Natural killer cell treated with Interleukin-12 subunit alpha and Interleukin-12 subunit beta and Interleukin-15 and Interleukin-18, amount 100 ng/mL, for 72 hours (primary cell): ENCODE data around the gene SP7. TPM values are rescaled to one million over a fixed set of nuclear protein-coding genes. Genes with fewer than 3 reads are reported as not detected.
A peak's percentile ranks its signal among the peaks of the same experiment; 100 is the strongest.
"Not testable (repeated sequence)": the region's sequence is repeated elsewhere in the genome, so short reads cannot be mapped to it uniquely, and the experiment has no call there.

Source experiments
- ATAC-seq, 2 donors: fragments of 150-1000 bp; cut with Tn5 transposase in 1 of 2; sonication (Bioruptor Pico), chemical (Tn5 transposase) in 1 of 2; 2 replicates each; pipeline ENCODE4 v1.10.0; 2021
- DNase-seq: peaks from one replicate; pipeline ENCODE4 v3.0.0; 2022; ENCODE audit warnings: low spot score
- H3K27ac Mint-ChIP-seq, 2 donors: 1 replicate in 1 of 2; 2 replicates in 1 of 2; pipeline ENCODE4 v1.8.0; 2022; ENCODE audit warnings: mixed read lengths in 2 of 2, mild to moderate bottlenecking in 1 of 2, moderate library complexity in 1 of 2
- H3K27me3 Mint-ChIP-seq, 2 donors: 1 replicate in 1 of 2; 2 replicates in 1 of 2; pipeline ENCODE4 v1.8.0; 2022; ENCODE audit warnings: mixed read lengths in 2 of 2
- H3K36me3 Mint-ChIP-seq: one replicate; pipeline ENCODE4 v1.8.0; 2022; ENCODE audit warnings: mixed read lengths
- H3K4me1 Mint-ChIP-seq, 2 donors: 1 replicate in 1 of 2; 2 replicates in 1 of 2; pipeline ENCODE4 v1.8.0; 2022; ENCODE audit warnings: low read depth in 2 of 2, mixed read lengths in 2 of 2, mild to moderate bottlenecking in 1 of 2
- H3K4me3 Mint-ChIP-seq: one replicate; pipeline ENCODE4 v1.8.0; 2022; ENCODE audit warnings: mixed read lengths
- H3K9me3 Mint-ChIP-seq: 2 replicates; pipeline ENCODE4 v1.8.0; 2022; ENCODE audit warnings: mixed read lengths
- total RNA-seq, 2 donors: library from RNA; stranded (reverse); gene quantifications; one replicate each; pipeline ENCODE4 v1.2.3, GENCODE V29; 2022

Gene SP7
- total RNA-seq, 2 donors from 2014 or later = not detected

DNA sequence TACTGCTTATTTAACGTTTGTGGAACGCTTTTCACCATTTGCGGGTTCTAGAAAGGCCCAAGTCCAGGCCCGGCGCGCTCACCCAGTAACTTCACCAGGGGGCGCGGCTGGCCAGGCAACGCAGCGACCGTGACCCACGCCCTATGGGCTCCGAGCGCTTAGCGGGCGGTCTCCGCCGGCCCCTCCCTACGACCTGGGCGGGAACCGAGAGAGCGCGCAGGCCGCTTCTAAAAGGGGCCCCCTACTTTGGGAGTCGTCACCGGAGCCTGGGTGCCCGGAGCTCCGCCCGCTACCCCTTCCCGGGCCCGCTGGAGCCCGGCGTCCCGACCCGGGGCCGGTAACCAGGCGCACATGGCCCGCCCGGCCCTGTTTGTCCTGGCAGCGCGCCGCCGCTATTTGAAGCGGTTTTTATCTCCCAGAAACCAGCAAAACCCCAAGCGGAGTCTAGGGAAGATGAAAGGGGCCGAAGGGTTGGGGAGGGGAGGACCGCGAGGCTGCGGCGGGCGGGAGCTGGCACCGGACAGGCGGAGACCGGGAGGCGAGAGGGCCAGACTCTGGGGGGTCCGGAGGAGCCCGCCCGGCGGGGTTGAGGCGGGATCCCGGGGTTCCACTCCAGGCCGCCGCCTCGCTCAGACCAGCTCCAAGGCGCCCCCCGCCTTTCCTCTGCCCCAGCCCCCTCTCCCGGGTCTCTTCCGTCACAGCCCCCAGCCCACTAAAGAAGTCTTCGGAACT lies 11.2 kb downstream of the SP7 start:
- DNase-seq (peak; percentile 93), ATAC-seq (peak; percentile 85 to 86)
- peaks cover 6 to 8% of the 10 kb centered on the region in 2 donors for H3K27me3 Mint-ChIP-seq
- peak overlapping the region; percentile 96 for H3K4me3 Mint-ChIP-seq
- peaks cover 36 to 37% of the 10 kb centered on the region in 2 donors for H3K4me1 Mint-ChIP-seq
- H3K27ac Mint-ChIP-seq = peak overlapping the region; percentile 91 to 97
- H3K36me3 Mint-ChIP-seq = no peaks in the 10 kb centered on the region
- no peaks in the 10 kb centered on the region for H3K9me3 Mint-ChIP-seq

DNA sequence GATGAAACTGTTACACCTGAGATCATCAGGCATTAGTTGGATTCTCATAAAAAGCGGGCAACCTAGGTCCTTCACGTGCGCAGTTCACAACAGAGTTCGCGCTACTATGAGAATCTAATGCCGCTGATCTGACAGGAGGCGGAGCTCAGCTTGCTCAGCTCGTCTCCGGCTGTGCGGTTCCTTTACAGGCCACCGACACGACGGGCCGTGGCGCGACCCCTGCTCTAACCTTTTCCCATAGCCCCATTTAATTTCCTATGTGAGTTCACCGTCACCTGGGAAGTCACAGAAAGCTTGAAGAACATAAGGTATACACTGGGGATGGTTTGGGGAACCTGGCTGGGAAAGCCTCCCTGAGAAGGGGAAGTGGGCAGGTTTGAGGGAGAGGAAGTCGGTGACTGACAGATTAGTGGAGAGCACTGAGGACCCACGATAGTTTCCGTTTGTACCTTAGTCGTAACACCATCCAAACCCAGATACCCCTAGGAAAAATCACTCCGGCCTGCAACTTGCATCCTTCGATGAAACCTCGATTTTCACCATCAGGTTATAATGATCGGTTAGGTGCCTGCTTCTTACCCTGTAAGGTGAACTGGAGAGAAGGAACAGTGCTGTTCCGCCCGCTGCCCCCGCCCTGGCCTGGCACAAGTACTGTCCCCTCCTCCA lies 11.9 kb downstream of the SP7 start:
- Mint-ChIP-seq H3K4me3 (peak overlapping the region; percentile 96), H3K36me3 (no peaks in the 10 kb centered on the region), H3K27ac (peak overlapping the region; percentile 91 to 97), H3K4me1 (peaks cover 36 to 38% of the 10 kb centered on the region in 2 donors), H3K27me3 (peaks cover 3 to 5% of the 10 kb centered on the region in 2 donors), H3K9me3 (no peaks in the 10 kb centered on the region)
- DNase-seq (peak; percentile 65), ATAC-seq (peak; percentile 8 to 46)

DNA sequence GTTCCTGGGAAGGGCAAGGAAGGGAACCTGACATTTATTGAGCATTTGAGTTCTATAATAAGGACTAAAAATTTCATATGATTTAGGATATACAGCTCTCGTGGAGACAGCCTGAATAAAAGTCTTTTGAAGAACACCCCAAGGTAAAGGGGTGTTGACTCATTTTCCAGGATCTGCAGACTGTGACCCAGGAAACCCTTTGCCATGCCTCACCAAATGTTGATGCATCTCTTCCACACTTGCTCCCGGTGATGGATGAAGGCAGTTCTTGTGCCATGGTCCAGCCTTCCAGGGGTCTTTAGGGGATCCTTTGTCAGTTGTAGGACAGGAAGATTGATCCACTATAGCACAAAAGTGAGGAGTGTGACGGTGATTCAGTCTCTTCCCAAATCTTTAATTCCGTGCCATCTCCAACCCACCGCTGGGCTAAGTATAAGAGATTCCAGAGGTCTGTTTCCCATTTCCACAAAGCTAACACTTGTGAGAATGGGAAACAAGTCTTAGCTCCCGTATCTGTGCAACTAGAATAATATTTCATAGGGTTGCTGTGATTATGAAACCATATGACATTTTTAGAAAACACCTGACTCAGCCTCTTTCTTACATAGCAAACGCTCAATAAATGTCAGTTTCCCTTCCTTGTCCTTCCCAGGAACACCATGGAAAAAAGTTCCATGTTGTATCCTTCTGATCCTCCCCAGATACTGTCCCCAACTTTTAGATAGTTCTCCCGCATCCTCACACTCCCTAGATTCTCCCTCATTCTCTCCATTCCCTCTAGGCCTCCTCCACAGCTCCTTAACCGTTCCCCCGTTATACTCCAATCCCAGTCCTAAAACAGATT lies 15.6 kb downstream of the SP7 start:
- Mint-ChIP-seq H3K36me3 (peaks cover 6% of the 10 kb centered on the region), H3K27ac (peak overlapping the region; percentile 91 to 97), H3K4me1 (peaks cover 35 to 38% of the 10 kb centered on the region in 2 donors), H3K9me3 (no peaks in the 10 kb centered on the region), H3K4me3 (peak overlapping the region; percentile 98), H3K27me3 (no peaks in the 10 kb centered on the region)
- ATAC-seq (no peak), DNase-seq (no peak)

DNA sequence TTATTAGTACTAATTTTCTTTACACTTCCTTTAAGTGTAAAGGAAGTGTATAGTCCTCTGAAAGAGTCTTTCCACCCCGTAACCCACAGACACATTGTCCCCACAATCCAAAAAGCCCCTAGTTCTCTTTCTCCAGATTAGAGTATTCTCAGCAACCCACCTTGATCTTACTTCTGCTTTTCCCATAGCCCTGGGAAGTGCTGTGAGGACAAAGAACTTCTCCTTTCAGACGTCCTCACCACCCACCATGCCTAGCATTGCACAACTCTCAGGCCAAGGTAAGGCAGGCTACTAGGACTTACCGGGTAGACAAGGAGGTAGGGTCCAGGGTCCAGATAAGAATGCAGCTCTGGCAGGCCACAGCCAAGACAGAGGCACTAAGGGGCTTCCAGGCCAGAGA lies 22.2 kb downstream of the SP7 start:
- peaks cover 0 to 7% of the 10 kb centered on the region in 2 donors for H3K4me1 Mint-ChIP-seq
- H3K9me3 Mint-ChIP-seq = no peaks in the 10 kb centered on the region
- H3K36me3 Mint-ChIP-seq = peaks cover 6% of the 10 kb centered on the region
- no peak for ATAC-seq
- no peak for DNase-seq
- no peak overlapping the region for H3K27ac Mint-ChIP-seq
- H3K4me3 Mint-ChIP-seq = no peak overlapping the region
- H3K27me3 Mint-ChIP-seq = no peaks in the 10 kb centered on the region

DNA sequence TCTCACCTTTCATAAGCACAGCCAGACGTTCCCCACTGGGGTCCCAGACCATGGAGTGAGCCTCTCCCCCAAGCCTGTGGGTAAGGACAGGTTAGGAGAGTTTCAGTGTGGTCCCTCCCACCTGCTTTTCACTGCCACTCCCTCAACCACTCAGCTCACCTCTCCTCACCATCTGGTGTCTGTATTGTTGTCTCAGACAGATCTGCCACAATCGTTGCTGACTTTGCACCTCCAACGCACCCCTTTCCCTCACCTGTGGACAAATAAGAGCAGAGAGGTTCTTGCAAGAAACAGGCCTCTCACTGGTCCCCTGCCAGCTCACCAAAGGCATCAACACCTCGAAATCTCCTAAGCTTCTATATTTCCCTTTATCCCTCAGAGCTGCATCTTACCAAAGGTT lies 27.9 kb downstream of the SP7 start:
- H3K4me3 Mint-ChIP-seq = no peak overlapping the region
- H3K36me3 Mint-ChIP-seq = peaks cover 7% of the 10 kb centered on the region
- no peak overlapping the region for H3K27ac Mint-ChIP-seq
- no peaks in the 10 kb centered on the region for H3K9me3 Mint-ChIP-seq
- no peak for ATAC-seq
- no peak for DNase-seq
- no peaks in the 10 kb centered on the region for H3K27me3 Mint-ChIP-seq
- no peaks in the 10 kb centered on the region for H3K4me1 Mint-ChIP-seq

DNA sequence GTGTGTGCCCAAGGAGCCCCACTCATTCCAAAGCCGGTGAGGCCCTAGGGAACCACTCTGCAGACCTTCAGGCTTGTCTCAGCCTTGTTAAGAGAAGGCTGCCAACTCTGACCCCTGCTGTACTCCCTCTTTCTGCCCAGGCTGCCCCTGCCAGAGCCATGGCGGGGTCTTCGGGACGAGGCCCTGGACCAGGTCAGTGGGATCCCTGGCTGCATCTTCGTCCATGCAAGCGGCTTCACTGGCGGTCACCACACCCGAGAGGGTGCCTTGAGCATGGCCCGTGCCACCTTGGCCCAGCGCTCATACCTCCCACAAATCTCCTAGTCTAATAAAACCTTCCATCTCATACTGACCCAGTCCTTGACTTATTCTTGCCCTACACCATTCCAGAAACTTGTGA lies 29.3 kb downstream of the SP7 start:
- Mint-ChIP-seq H3K4me1 (peaks cover 6 to 13% of the 10 kb centered on the region in 2 donors), H3K27ac (no peak overlapping the region), H3K4me3 (no peak overlapping the region), H3K27me3 (no peaks in the 10 kb centered on the region), H3K9me3 (no peaks in the 10 kb centered on the region), H3K36me3 (peaks cover 16% of the 10 kb centered on the region)
- DNase-seq (no peak), ATAC-seq (no peak)

DNA sequence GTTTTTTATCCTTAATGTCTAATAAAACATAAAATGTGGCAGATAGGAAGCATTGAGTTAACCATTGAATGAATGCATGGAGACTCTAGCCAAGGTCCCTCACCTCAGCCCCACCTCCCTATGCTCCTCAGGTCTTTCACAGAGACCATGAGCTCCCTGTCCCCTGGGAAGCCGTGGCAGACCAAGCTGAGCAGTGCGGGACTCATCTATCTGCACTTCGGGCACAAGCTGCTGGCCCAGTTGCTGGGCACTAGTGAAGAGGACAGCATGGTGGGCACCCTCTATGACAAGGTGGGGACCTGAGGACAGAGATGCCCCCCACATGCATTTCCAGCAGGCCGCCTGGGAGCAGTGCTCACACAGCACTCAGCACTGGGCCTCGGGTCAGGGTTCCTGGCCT lies 33.3 kb downstream of the SP7 start:
- peak overlapping the region; percentile 98 for H3K4me3 Mint-ChIP-seq
- ATAC-seq = no peak
- no peaks in the 10 kb centered on the region for H3K9me3 Mint-ChIP-seq
- peak overlapping the region; percentile 69 to 87 for H3K27ac Mint-ChIP-seq
- no peak for DNase-seq
- peaks cover 33 to 47% of the 10 kb centered on the region in 2 donors for H3K4me1 Mint-ChIP-seq
- H3K36me3 Mint-ChIP-seq = peaks cover 35% of the 10 kb centered on the region
- no peaks in the 10 kb centered on the region for H3K27me3 Mint-ChIP-seq

DNA sequence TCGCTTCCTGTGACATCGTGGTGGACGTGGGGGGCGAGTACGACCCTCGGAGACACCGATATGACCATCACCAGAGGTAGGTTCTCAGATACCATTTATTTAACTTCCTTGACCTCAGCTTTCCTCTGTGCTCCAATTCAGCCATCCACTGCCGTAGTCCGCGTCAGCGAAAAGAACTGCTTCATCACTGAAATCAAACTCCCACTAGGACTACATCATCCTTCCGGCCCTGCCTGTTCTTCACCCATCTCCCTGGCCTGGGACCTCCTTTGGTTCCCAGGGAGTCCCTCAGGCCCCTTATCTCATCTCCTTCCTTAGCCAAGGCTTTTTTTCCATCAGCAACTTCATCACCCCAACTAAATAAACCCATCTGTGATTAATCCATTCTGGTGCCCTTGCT lies 36.0 kb downstream of the SP7 start:
- ATAC-seq (no peak), DNase-seq (no peak)
- Mint-ChIP-seq H3K9me3 (no peaks in the 10 kb centered on the region), H3K4me3 (peak overlapping the region; percentile 98), H3K27ac (peak overlapping the region; percentile 86 to 87), H3K36me3 (peaks cover 33% of the 10 kb centered on the region), H3K27me3 (no peaks in the 10 kb centered on the region), H3K4me1 (peaks cover 56 to 66% of the 10 kb centered on the region in 2 donors)

DNA sequence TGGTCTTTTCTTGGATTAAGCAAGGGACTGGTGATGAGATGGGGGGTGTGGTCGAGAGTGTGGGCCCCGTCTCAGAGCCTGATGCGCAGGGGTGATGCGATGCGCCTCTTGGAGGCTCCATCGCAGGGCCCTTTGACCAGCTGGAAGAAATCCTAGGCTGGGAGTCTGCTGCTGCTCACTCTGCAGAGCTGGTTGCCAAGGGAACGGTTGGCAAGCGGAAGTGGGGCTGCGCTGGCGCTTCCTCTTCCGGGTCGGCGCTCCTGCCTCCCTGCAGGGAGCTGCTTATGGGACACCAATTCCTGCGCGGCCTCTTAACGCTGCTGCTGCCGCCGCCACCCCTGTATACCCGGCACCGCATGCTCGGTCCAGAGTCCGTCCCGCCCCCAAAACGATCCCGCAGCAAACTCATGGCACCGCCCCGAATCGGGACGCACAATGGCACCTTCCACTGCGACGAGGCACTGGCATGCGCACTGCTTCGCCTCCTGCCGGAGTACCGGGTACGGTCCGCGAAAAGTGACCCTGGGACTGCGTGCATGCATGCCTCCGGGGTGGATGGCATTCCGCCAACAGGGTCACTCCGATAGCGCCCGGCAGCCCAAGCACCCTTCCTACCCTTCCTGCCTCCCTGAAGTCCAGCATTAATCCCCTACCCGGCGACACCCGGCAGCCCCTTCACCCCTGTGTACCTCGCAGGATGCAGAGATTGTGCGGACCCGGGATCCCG lies 36.5 kb downstream of the SP7 start, which contains the start of gene MYG1:
MYG1 (plus strand) TSS at position 242 of the 727 bp plus-strand sequence; CDS start at position 285, 43 bp downstream.
- DNase-seq (peak; percentile 90), ATAC-seq (peak; percentile 87 to 88)
- H3K36me3 Mint-ChIP-seq = peaks cover 33% of the 10 kb centered on the region
- H3K9me3 Mint-ChIP-seq = no peaks in the 10 kb centered on the region
- no peaks in the 10 kb centered on the region for H3K27me3 Mint-ChIP-seq
- H3K4me3 Mint-ChIP-seq = peak within 1 kb of the TSS; percentile 98
- peaks cover 61 to 71% of the 10 kb centered on the region in 2 donors for H3K4me1 Mint-ChIP-seq
- H3K27ac Mint-ChIP-seq = peak within 1 kb of the TSS; percentile 86 to 87

DNA sequence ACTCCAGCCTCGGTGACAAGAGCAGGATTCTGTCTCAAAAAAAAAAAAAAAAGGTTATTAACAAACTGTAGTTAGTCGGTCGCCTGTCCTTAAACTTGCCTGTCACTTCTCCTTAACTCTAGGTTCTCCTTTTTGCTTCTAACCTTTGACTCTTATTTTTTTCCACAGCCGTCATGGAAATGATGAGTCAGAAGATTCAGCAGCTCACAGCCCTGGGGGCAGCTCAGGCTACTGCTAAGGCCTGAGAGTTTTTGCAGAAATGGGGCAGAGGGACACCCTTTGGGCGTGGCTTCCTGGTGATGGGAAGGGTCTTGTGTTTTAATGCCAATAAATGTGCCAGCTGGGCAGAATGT lies 37.1 kb downstream of the SP7 start:
- ATAC-seq (no peak), DNase-seq (no peak)
- H3K36me3 Mint-ChIP-seq = peaks cover 33% of the 10 kb centered on the region
- no peaks in the 10 kb centered on the region for H3K27me3 Mint-ChIP-seq
- H3K4me1 Mint-ChIP-seq = peaks cover 61 to 71% of the 10 kb centered on the region in 2 donors
- peak overlapping the region; percentile 86 to 87 for H3K27ac Mint-ChIP-seq
- peak overlapping the region; percentile 98 for H3K4me3 Mint-ChIP-seq
- H3K9me3 Mint-ChIP-seq = no peaks in the 10 kb centered on the region

DNA sequence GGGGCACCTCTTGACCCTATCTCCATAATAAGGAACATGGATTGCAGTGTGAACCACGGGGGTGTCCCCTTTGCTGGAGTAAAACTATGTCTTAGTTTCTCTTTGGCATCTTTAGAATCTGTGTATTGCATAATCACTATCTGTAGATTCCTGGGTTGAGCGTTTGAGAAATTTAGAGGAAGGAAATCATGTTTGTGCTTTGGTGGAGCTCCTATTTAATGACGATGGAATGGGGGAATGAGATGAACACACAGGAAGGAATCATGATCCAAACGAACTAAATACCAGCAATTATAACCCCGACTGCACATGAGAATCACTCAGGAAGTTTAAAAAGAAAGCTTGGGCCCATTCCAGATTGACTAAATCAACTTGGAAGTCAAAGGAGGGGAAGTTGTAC lies 38.0 kb downstream of the SP7 start:
- no peak for ATAC-seq
- H3K4me3 Mint-ChIP-seq = peak overlapping the region; percentile 47

DNA sequence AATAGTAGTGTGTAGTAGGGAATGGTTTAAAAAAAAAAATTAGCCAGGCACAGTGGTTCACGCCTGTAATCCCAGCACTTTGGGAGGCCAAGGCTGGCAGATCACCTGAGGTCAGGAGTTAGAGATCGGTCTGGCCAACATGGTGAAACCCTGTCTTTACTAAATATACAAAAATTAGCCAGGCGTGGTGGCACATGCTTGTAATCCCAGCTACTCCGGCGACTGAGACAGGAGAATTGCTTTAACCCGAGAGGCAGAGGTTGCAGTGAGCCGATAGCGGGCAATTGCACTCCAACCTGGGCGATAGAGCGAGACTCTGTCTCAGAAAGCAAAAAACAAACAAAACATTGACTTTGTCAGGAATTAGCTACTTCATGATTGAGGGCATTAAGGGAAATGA lies 39.0 kb downstream of the SP7 start:
- H3K9me3 Mint-ChIP-seq, DNase-seq, H3K27me3 Mint-ChIP-seq, ATAC-seq: not testable (repeated sequence)
- H3K4me1 Mint-ChIP-seq = peaks cover 57 to 61% of the 10 kb centered on the region in 2 donors
- H3K4me3 Mint-ChIP-seq = peak overlapping the region; percentile 97
- H3K27ac Mint-ChIP-seq = peak overlapping the region; percentile 64 to 97
- H3K36me3 Mint-ChIP-seq = peaks cover 24% of the 10 kb centered on the region

More for the DNA sequence above, 38.0 kb downstream of the SP7 start:
- H3K27ac Mint-ChIP-seq = peak overlapping the region; percentile 64 to 77
- DNase-seq = no peak
- H3K9me3 Mint-ChIP-seq = no peaks in the 10 kb centered on the region
- peaks cover 33% of the 10 kb centered on the region for H3K36me3 Mint-ChIP-seq
- peaks cover 63 to 71% of the 10 kb centered on the region in 2 donors for H3K4me1 Mint-ChIP-seq
- H3K27me3 Mint-ChIP-seq = no peaks in the 10 kb centered on the region

DNA sequence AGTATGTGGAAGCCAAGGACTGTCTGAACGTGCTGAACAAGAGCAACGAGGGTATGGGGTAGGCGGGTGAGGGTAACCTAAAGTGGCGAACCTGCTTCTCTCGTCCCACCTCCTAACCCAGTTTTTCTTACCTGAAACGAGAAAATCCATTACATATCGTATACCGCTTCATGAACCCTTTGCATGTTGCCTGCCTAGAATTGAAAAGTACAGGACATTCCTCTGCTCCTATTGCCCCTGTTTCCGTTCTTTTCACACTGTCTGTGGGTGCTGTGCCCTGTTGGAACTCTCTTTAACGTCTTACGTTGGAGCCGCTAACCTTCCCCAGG lies 40.3 kb downstream of the SP7 start:
- peak overlapping the region; percentile 86 to 97 for H3K27ac Mint-ChIP-seq
- no peak for ATAC-seq
- H3K36me3 Mint-ChIP-seq = peaks cover 18% of the 10 kb centered on the region
- H3K4me1 Mint-ChIP-seq = peaks cover 49 to 50% of the 10 kb centered on the region in 2 donors
- no peak for DNase-seq
- peak overlapping the region; percentile 97 for H3K4me3 Mint-ChIP-seq
- no peaks in the 10 kb centered on the region for H3K27me3 Mint-ChIP-seq
- no peaks in the 10 kb centered on the region for H3K9me3 Mint-ChIP-seq
